Gastrocnemius medialis (tissue), 4 donors: ENCODE data around the gene TNS4.

ENCODE experiments used
- POLR2A ChIP-seq, 2 donors: fragments of 450-650 bp; IDR thresholded peaks; one replicate each; pipeline ENCODE4 v1.6.1; 2017; ENCODE audit warnings: antibody characterized with exemption in 2 of 2, mild to moderate bottlenecking in 2 of 2, moderate library complexity in 2 of 2
- TF ChIP-seq, protein P1 (sequence below), 5 experiments: fragments of 450-650 bp in 3 of 5; fragments of 200-600 bp in 2 of 5; sonication (generic) in 2 of 5; IDR thresholded peaks in 4 of 5; conservative IDR thresholded peaks in 1 of 5; 1 replicate in 4 of 5; 2 replicates in 1 of 5; pipeline ENCODE4 v1.5.1; 2016 to 2019; ENCODE audit warnings: antibody characterized with exemption in 5 of 5, mild to moderate bottlenecking in 3 of 5, moderate library complexity in 3 of 5

GRCh38 chr17:40503154-40503553, 1.7 kb upstream of the TNS4 start:
- TF ChIP-seq, protein P1, sequence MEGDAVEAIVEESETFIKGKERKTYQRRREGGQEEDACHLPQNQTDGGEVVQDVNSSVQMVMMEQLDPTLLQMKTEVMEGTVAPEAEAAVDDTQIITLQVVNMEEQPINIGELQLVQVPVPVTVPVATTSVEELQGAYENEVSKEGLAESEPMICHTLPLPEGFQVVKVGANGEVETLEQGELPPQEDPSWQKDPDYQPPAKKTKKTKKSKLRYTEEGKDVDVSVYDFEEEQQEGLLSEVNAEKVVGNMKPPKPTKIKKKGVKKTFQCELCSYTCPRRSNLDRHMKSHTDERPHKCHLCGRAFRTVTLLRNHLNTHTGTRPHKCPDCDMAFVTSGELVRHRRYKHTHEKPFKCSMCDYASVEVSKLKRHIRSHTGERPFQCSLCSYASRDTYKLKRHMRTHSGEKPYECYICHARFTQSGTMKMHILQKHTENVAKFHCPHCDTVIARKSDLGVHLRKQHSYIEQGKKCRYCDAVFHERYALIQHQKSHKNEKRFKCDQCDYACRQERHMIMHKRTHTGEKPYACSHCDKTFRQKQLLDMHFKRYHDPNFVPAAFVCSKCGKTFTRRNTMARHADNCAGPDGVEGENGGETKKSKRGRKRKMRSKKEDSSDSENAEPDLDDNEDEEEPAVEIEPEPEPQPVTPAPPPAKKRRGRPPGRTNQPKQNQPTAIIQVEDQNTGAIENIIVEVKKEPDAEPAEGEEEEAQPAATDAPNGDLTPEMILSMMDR (IDR thresholded peaks at IDR 0.05 in 4 of 5, conservative IDR thresholded peaks at IDR 0.05 in 1 of 5): no peak
- no peak for TF ChIP-seq POLR2A (IDR thresholded peaks at IDR 0.05)
